Loucy (cell line): Measurements from ENCODE around the gene NCKAP5.
A peak's percentile ranks its signal among the peaks of the same experiment; 100 is the strongest.

Experiments
- H2AFZ ChIP-seq: fragments of 200-600 bp; sonication (generic); 2 replicates; pipeline ENCODE4 v1.6.0; 2016; ENCODE audit warnings: antibody characterized with exemption, mild to moderate bottlenecking, low read length, moderate library complexity
- H3F3A ChIP-seq: fragments of 200-600 bp; 2 replicates; pipeline ENCODE4 v1.6.0; 2016; ENCODE audit warnings: antibody characterized with exemption, low read depth, mild to moderate bottlenecking
- H3K27me3 ChIP-seq: fragments of 200-600 bp; sonication (generic); 2 replicates; pipeline ENCODE4 v1.6.1; 2014; ENCODE audit warnings: low read length, mild to moderate bottlenecking; ENCODE audit not compliant: insufficient read depth, poor library complexity, severe bottlenecking
- H3K36me3 ChIP-seq: fragments of 200-600 bp; sonication (generic); 2 replicates; pipeline ENCODE4 v1.6.1; 2016; ENCODE audit warnings: low read length; ENCODE audit not compliant: insufficient read depth
- H3K4me1 ChIP-seq: fragments of 200-600 bp; sonication (generic); 2 replicates; pipeline ENCODE4 v1.5.1; 2014; ENCODE audit warnings: low read length, mild to moderate bottlenecking; ENCODE audit not compliant: insufficient read depth, poor library complexity, severe bottlenecking
- H3K4me2 ChIP-seq: fragments of 200-600 bp; sonication (generic); 2 replicates; pipeline ENCODE4 v1.6.0; 2014; ENCODE audit warnings: antibody characterized with exemption, low read length, low read depth, mild to moderate bottlenecking; ENCODE audit not compliant: poor library complexity, severe bottlenecking
- H3K4me3 ChIP-seq: fragments of 200-600 bp; sonication (generic); 2 replicates; pipeline ENCODE4 v1.5.1; 2014; ENCODE audit warnings: low read length, mild to moderate bottlenecking, mixed read lengths; ENCODE audit not compliant: poor library complexity, severe bottlenecking
- H3K79me2 ChIP-seq: fragments of 200-600 bp; sonication (generic); 2 replicates; pipeline ENCODE4 v1.6.1; 2014; ENCODE audit warnings: low read length; ENCODE audit not compliant: insufficient read depth
- H3K9ac ChIP-seq: fragments of 200-600 bp; sonication (generic); 2 replicates; pipeline ENCODE4 v1.6.0; 2014; ENCODE audit warnings: mild to moderate bottlenecking, low read depth, low read length, moderate library complexity; ENCODE audit not compliant: poor library complexity, severe bottlenecking
- H3K9me2 ChIP-seq: fragments of 200-600 bp; sonication (generic); replicated peaks from 2 replicates; pipeline ENCODE4 v1.6.1; 2016; ENCODE audit warnings: low read depth, low read length, mixed read lengths
- H3K9me3 ChIP-seq: fragments of 200-600 bp; sonication (generic); 2 replicates; pipeline ENCODE4 v1.6.1; 2014; ENCODE audit warnings: mild to moderate bottlenecking, antibody characterized with exemption, low read length, low read depth; ENCODE audit not compliant: insufficient read depth
- H4K20me1 ChIP-seq: fragments of 200-600 bp; sonication (generic); 2 replicates; pipeline ENCODE4 v1.6.0; 2014; ENCODE audit warnings: antibody characterized with exemption, low read length, mild to moderate bottlenecking; ENCODE audit not compliant: insufficient read depth, poor library complexity, severe bottlenecking
- EZH2phosphoT487 ChIP-seq: fragments of 200-600 bp; IDR thresholded peaks from 2 replicates; pipeline ENCODE4 v1.6.1; 2018; ENCODE audit warnings: antibody characterized with exemption, mild to moderate bottlenecking, moderate library complexity, borderline replicate concordance
- TF ChIP-seq, protein P1 (sequence below): fragments of 200-600 bp; sonication (generic); conservative IDR thresholded peaks from 2 replicates; pipeline ENCODE4 v1.5.1; 2014; ENCODE audit warnings: mild to moderate bottlenecking, antibody characterized with exemption, low read length

Gene NCKAP5

DNA sequence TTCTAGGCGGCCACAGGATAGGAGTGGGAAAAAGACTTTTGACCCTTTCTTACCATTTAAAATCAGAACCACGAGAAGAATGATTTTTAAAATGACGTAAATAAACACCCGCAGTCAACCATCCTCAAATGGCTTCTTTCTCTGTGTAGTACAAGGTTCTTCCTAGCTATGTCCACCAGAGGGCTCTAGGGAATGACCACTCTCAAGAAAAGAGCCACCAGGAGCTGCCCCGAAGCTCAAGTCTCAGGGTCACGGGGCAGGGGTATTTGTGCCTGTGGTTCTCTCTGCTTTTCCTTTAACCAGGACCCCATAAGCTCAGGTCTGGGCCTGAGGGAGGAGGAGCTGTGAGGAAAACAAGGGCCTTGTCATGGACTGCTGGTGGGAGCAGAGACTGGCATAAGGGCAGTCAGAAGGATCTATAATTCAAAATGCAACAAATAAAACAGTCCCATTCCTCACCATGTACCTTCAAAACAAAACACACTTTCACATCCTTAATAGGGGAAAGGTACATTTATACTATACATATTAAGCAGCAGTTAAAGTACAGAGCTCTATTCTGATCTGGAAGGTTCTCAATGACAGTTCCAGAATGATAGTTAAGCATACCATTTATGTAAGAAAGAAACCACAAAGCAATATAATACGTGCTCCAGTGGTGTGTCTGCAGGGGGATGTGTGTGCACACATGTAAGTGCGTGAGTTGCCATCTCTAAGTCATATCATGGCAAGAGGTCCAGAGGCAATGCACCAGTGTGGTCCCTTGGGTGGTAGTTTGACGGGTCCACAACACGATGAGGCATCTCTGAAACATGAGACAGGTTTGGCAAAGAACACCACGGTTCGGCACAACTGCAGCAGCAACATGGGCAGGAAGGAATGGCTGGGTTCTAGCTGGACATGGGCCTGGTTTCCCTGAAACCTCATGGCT lies 916.9 kb downstream of the NCKAP5 start:
- Histone ChIP-seq H4K20me1 (no peaks in the 10 kb centered on the region), H3F3A (no peaks in the 10 kb centered on the region), H3K4me3 (no peak overlapping the region), H3K9me2 (no peaks in the 10 kb centered on the region), H3K36me3 (no peaks in the 10 kb centered on the region), H3K4me1 (no peaks in the 10 kb centered on the region), H3K9me3 (no peaks in the 10 kb centered on the region), H3K79me2 (no peaks in the 10 kb centered on the region), H3K4me2 (no peak overlapping the region), H3K27me3 (no peaks in the 10 kb centered on the region), H2AFZ (no peak overlapping the region), H3K9ac (no peak overlapping the region)
- TF ChIP-seq EZH2phosphoT487, result no peak
- TF ChIP-seq, protein P1, sequence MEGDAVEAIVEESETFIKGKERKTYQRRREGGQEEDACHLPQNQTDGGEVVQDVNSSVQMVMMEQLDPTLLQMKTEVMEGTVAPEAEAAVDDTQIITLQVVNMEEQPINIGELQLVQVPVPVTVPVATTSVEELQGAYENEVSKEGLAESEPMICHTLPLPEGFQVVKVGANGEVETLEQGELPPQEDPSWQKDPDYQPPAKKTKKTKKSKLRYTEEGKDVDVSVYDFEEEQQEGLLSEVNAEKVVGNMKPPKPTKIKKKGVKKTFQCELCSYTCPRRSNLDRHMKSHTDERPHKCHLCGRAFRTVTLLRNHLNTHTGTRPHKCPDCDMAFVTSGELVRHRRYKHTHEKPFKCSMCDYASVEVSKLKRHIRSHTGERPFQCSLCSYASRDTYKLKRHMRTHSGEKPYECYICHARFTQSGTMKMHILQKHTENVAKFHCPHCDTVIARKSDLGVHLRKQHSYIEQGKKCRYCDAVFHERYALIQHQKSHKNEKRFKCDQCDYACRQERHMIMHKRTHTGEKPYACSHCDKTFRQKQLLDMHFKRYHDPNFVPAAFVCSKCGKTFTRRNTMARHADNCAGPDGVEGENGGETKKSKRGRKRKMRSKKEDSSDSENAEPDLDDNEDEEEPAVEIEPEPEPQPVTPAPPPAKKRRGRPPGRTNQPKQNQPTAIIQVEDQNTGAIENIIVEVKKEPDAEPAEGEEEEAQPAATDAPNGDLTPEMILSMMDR, result peak; percentile 19; the same call in 1 of the 2 replicates

- no peak for TF ChIP-seq EZH2phosphoT487
- TF ChIP-seq, protein P1, result no peak
These were observed 921.6 kb downstream of the NCKAP5 start for GRCh38 chr2:132646540-132647108.

DNA sequence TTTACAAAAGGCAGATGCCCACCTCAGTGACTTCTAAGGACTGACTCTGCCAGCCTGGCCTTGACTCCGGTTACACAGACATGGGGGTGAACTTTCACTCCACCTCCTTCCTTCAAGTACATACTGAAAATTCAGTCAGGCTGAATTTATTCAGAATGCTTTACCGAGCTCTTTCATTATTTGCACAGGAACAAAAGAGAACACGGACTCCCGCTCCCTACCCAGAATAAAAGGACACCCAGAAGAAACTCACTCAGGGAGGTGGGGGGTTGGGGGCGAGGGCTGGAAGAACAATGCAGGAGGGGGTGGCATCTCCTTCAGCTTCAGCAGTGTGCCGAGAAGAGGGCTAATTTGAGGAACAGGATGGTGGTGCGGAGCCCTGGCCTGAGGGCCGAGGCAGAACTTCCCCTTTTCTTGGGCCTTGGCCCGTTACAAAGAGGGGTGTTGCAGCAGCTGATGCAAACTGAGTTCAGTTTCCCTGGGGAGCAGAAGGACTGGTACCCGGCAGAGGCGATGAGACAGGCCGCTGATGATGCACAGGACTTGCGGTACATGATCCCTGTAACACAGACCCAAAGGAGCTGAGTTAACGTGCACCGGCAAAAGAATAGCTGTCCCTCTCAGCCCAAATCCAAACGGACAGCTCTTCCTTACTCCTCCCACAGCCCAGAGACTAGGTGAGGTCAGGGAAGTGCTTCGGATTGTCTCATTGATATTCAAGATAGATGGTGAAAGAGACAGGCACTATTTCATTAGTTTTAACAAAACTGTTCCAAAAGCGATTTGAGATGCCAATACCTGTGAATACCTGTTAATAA lies 922.3 kb downstream of the NCKAP5 start:
- Histone ChIP-seq H3K36me3 (no peaks in the 10 kb centered on the region), H3K27me3 (no peaks in the 10 kb centered on the region), H3K9ac (no peak overlapping the region), H3K79me2 (no peaks in the 10 kb centered on the region), H4K20me1 (no peaks in the 10 kb centered on the region), H3K9me2 (no peaks in the 10 kb centered on the region), H3K4me2 (no peak overlapping the region), H2AFZ (no peak overlapping the region), H3F3A (no peaks in the 10 kb centered on the region), H3K9me3 (no peaks in the 10 kb centered on the region), H3K4me1 (no peaks in the 10 kb centered on the region), H3K4me3 (no peak overlapping the region)
- no peak for TF ChIP-seq EZH2phosphoT487
- TF ChIP-seq, protein P1, result no peak

More at GRCh38 chr2:132646540-132647108, 921.6 kb downstream of the NCKAP5 start:
- Histone ChIP-seq H2AFZ (no peak overlapping the region), H3K4me3 (no peak overlapping the region), H3K4me1 (no peaks in the 10 kb centered on the region), H3K9me3 (no peaks in the 10 kb centered on the region), H4K20me1 (no peaks in the 10 kb centered on the region), H3F3A (no peaks in the 10 kb centered on the region), H3K27me3 (no peaks in the 10 kb centered on the region), H3K9ac (no peak overlapping the region), H3K9me2 (no peaks in the 10 kb centered on the region), H3K4me2 (no peak overlapping the region), H3K36me3 (no peaks in the 10 kb centered on the region), H3K79me2 (no peaks in the 10 kb centered on the region)
